H1 (cell line): ENCODE data around the gene ANK2. TPM values are rescaled to one million over a fixed set of nuclear protein-coding genes. Genes with fewer than 3 reads are reported as not detected.
"Not testable (repeated sequence)": the region's sequence is repeated elsewhere in the genome, so short reads cannot be mapped to it uniquely, and the experiment has no call there.

ENCODE experiments used
- CTCF ChIA-PET: fragments of 300-600 bp; sonication (Branson Sonifier 250); formaldehyde crosslinking; loops from one replicate; lab custom pipeline; 2021; ENCODE audit not compliant: partially characterized antibody; lab: Charles Lee
- POLR2A ChIA-PET: fragments of 300-600 bp; sonication (Branson Sonifier 250); formaldehyde crosslinking; loops from one replicate; lab custom pipeline; 2021; ENCODE audit warnings: inconsistent platforms; ENCODE audit not compliant: partially characterized antibody; lab: Charles Lee
- DNase-seq, 2 experiments: peaks; one replicate each; pipeline versions ENCODE4 v3.0.0 to v3.0.0-alpha.2; 2010 to 2022; ENCODE audit warnings: low spot score in 2 of 2, low read depth in 1 of 2, mixed read lengths in 1 of 2
- FAIRE-seq: peaks from 2 replicates; lab custom pipeline; 2011; peaks lifted over from hg19 to GRCh38; lab: Jason Lieb, UNC
- H2AFZ ChIP-seq: 2 replicates; pipeline ENCODE4 v1.8.1; 2012; ENCODE audit warnings: low read length, inconsistent platforms
- H2AK5ac ChIP-seq: 2 replicates; pipeline ENCODE4 v1.6.1; 2013; ENCODE audit warnings: low read depth, low read length
- H2BK120ac ChIP-seq: replicated peaks from 2 replicates; pipeline ENCODE3; 2013; ENCODE audit warnings: low read depth, low read length, inconsistent platforms
- H2BK12ac ChIP-seq: 2 replicates; pipeline ENCODE4 v1.6.1; 2013; ENCODE audit warnings: low read depth, low read length
- H2BK15ac ChIP-seq: 2 replicates; pipeline ENCODE4 v1.6.1; 2013; ENCODE audit warnings: low read length
- H2BK20ac ChIP-seq: 2 replicates; pipeline ENCODE4 v1.6.1; 2013; ENCODE audit warnings: low read length
- H2BK5ac ChIP-seq: 2 replicates; pipeline ENCODE4 v1.6.1; 2013; ENCODE audit warnings: low read depth, low read length
- H3K14ac ChIP-seq: 2 replicates; pipeline ENCODE4 v1.6.1; 2013; ENCODE audit warnings: inconsistent platforms; ENCODE audit not compliant: insufficient read length
- H3K18ac ChIP-seq: 2 replicates; pipeline ENCODE4 v1.6.1; 2013; ENCODE audit warnings: low read length; ENCODE audit errors: extremely low read depth
- H3K23ac ChIP-seq: 2 replicates; pipeline ENCODE4 v1.6.1; 2013; ENCODE audit warnings: inconsistent platforms; ENCODE audit not compliant: insufficient read length
- H3K23me2 ChIP-seq: 2 replicates; pipeline ENCODE4 v1.6.1; 2013; ENCODE audit warnings: low read depth, low read length
- H3K27ac ChIP-seq: 2 replicates; pipeline ENCODE4 v1.6.1; 2011; ENCODE audit warnings: low read depth, low read length, inconsistent platforms
- H3K27me3 ChIP-seq, 4 experiments: replicated peaks in 1 of 4; 1 replicate in 1 of 4; 2 replicates in 3 of 4; pipeline versions ENCODE4 v1.6.1 to v1.8.1; 2011 to 2013; ENCODE audit warnings: low read length in 3 of 4, mild to moderate bottlenecking in 3 of 4, inconsistent platforms in 2 of 4, mixed read lengths in 2 of 4, moderate library complexity in 1 of 4; ENCODE audit not compliant: control insufficient read depth in 3 of 4, insufficient read depth in 3 of 4; ENCODE audit errors: extremely low read depth in 1 of 4
- H3K36me3 ChIP-seq, 4 experiments: 2 replicates each; pipeline versions ENCODE4 v1.6.1 to v1.8.1; 2011 to 2013; ENCODE audit warnings: mild to moderate bottlenecking in 4 of 4, low read length in 3 of 4, moderate library complexity in 2 of 4, control low read depth in 1 of 4, inconsistent platforms in 1 of 4; ENCODE audit not compliant: insufficient read depth in 4 of 4, control insufficient read depth in 2 of 4
- H3K4ac ChIP-seq: replicated peaks from 2 replicates; pipeline ENCODE3; 2013; ENCODE audit warnings: low read length, low read depth, mixed read lengths, inconsistent platforms; ENCODE audit not compliant: insufficient read length
- H3K4me1 ChIP-seq, 4 experiments: replicated peaks in 1 of 4; 1 replicate in 1 of 4; 2 replicates in 3 of 4; pipeline versions ENCODE4 v1.6.1 to v1.8.1; 2011 to 2013; ENCODE audit warnings: low read length in 3 of 4, inconsistent platforms in 2 of 4, mixed read lengths in 1 of 4; ENCODE audit not compliant: insufficient read depth in 4 of 4, control insufficient read depth in 3 of 4
- H3K4me2 ChIP-seq, 2 experiments: 2 replicates each; pipeline versions ENCODE4 v1.6.1 to v1.8.1; 2011 to 2013; ENCODE audit warnings: low read depth in 2 of 2, low read length in 2 of 2, control low read depth in 1 of 2, inconsistent platforms in 1 of 2, mild to moderate bottlenecking in 1 of 2; ENCODE audit not compliant: insufficient read depth in 1 of 2
- H3K4me3 ChIP-seq, 4 experiments: fragments of 200-600, 300-600 bp in 1 of 4; sonication (generic), shearing (Covaris generic), sonication (Bioruptor Twin) in 1 of 4; 2 replicates each; pipeline versions ENCODE4 v1.5.1 to v1.8.1; 2011 to 2016; ENCODE audit warnings: low read length in 4 of 4, low read depth in 3 of 4, control low read depth in 2 of 4, inconsistent platforms in 2 of 4, mild to moderate bottlenecking in 2 of 4, mixed read lengths in 1 of 4, moderate library complexity in 1 of 4; ENCODE audit not compliant: insufficient read depth in 2 of 4; ENCODE audit errors: extremely low read depth in 1 of 4
- H3K56ac ChIP-seq: replicated peaks from 2 replicates; pipeline ENCODE3; 2013; ENCODE audit warnings: low read depth, mild to moderate bottlenecking, mixed read lengths, low read length, inconsistent platforms; ENCODE audit not compliant: insufficient read length
- H3K79me1 ChIP-seq: 2 replicates; pipeline ENCODE4 v1.6.1; 2013; ENCODE audit warnings: low read depth, low read length, control low read depth
- H3K79me2 ChIP-seq, 2 experiments: 2 replicates each; pipeline versions ENCODE4 v1.6.1 to v1.8.1; 2012 to 2013; ENCODE audit warnings: low read length in 2 of 2, mild to moderate bottlenecking in 2 of 2, inconsistent platforms in 1 of 2; ENCODE audit not compliant: insufficient read depth in 2 of 2, control insufficient read depth in 1 of 2
- H3K9ac ChIP-seq, 4 experiments: replicated peaks in 1 of 4; 1 replicate in 1 of 4; 2 replicates in 3 of 4; pipeline versions ENCODE4 v1.6.1 to v1.8.1; 2011 to 2013; ENCODE audit warnings: low read depth in 3 of 4, low read length in 3 of 4, control low read depth in 2 of 4, mild to moderate bottlenecking in 2 of 4, moderate library complexity in 2 of 4, inconsistent platforms in 1 of 4; ENCODE audit errors: extremely low read depth in 1 of 4
- H3K9me3 ChIP-seq, 2 experiments: 2 replicates each; pipeline versions ENCODE4 v1.6.1 to v1.8.1; 2012 to 2013; ENCODE audit warnings: mild to moderate bottlenecking in 2 of 2, moderate library complexity in 2 of 2, control low read depth in 1 of 2, inconsistent platforms in 1 of 2, low read depth in 1 of 2, low read length in 1 of 2, mixed read lengths in 1 of 2; ENCODE audit not compliant: insufficient read depth in 2 of 2
- H4K20me1 ChIP-seq, 2 experiments: replicated peaks in 1 of 2; 2 replicates each; pipeline versions ENCODE3 to v1.8.1; 2011 to 2013; ENCODE audit warnings: inconsistent platforms in 2 of 2, low read length in 2 of 2, mild to moderate bottlenecking in 1 of 2; ENCODE audit not compliant: insufficient read depth in 2 of 2, control insufficient read depth in 1 of 2
- H4K5ac ChIP-seq: 2 replicates; pipeline ENCODE4 v1.6.1; 2013; ENCODE audit warnings: low read length, low read depth, mixed read lengths, inconsistent platforms; ENCODE audit not compliant: insufficient read length
- H4K8ac ChIP-seq: 2 replicates; pipeline ENCODE4 v1.8.0; 2013; ENCODE audit warnings: mild to moderate bottlenecking, moderate library complexity, low read length, inconsistent platforms; ENCODE audit not compliant: insufficient read depth; ENCODE audit errors: extremely low read depth
- H4K91ac ChIP-seq: replicated peaks from 2 replicates; pipeline ENCODE3; 2013; ENCODE audit warnings: low read length, mixed read lengths, inconsistent platforms; ENCODE audit not compliant: insufficient read length
- KDM1A ChIP-seq: fragments of 200-600, 300-600 bp; sonication (generic); IDR thresholded peaks from 2 replicates; pipeline ENCODE4 v1.7.1; 2016; ENCODE audit warnings: mild to moderate bottlenecking, low read length, borderline replicate concordance
- WGBS, 2 experiments: shearing (Covaris generic) in 1 of 2; methylation state at CpG; one replicate each; pipeline versions ENCODE4 v1.1.6 to v1.1.7; 2013 to 2015; ENCODE audit warnings: low lambda C conversion rate in 2 of 2, mixed read lengths in 2 of 2, inconsistent platforms in 1 of 2, low coverage in 1 of 2, missing lambda C conversion rate in 1 of 2; ENCODE audit not compliant: insufficient replicate concordance in 2 of 2, insufficient coverage in 1 of 2, insufficient read length in 1 of 2; ENCODE audit errors: extremely low coverage in 1 of 2, missing lambda C conversion rate in 1 of 2; 5-methylcytosine and 5-hydroxymethylcytosine counted together
- polyA plus RNA-seq, 7 experiments: library from polyadenylated mRNA; depleted of rRNA in 3 of 7; stranded (reverse) in 5 of 7; unstranded in 2 of 7; fragments of >200 nt in 5 of 7; fragments of 200-250 nt in 2 of 7; gene quantifications; 1 replicate in 5 of 7; 2 replicates in 1 of 7; 4 replicates in 1 of 7; pipeline versions ENCODE4 v1.2.1 to v1.2.3, GENCODE V29; 2011 to 2013; ENCODE audit warnings: missing spikeins in 2 of 7, mixed read lengths in 2 of 7
- total RNA-seq: library from RNA; stranded (reverse); fragmentation: NEBNext Ultra II Directional; extraction: Animal tissue kit (Norgen Biotek cat#: 25700); gene quantifications from 2 replicates; pipeline ENCODE4 v1.2.1, GENCODE V29; 2021

ANK2 gene
- total and polyA plus RNA-seq, 2 of the 8 experiments (the other 6 are each of a cell fraction or from before 2014, with no cell fraction given): 14.2 to 35.1 TPM

GRCh38 chr4:113068771-113069170, 19.3 kb downstream of the ANK2 start:
- CTCF ChIA-PET, H3K36me3 ChIP-seq, H3K4ac ChIP-seq, H3K4me3 ChIP-seq, H3K79me1 ChIP-seq, H3K9ac ChIP-seq, H4K91ac ChIP-seq, H3K4me2 ChIP-seq, H2AFZ ChIP-seq, H3K56ac ChIP-seq, H2AK5ac ChIP-seq, H2BK15ac ChIP-seq, H2BK12ac ChIP-seq, H3K23me2 ChIP-seq, H3K23ac ChIP-seq, H3K27ac ChIP-seq, POLR2A ChIA-PET, H3K18ac ChIP-seq, H2BK20ac ChIP-seq, H4K5ac ChIP-seq, FAIRE-seq, H3K14ac ChIP-seq, H3K27me3 ChIP-seq, H3K9me3 ChIP-seq, H4K20me1 ChIP-seq, H4K8ac ChIP-seq, H3K79me2 ChIP-seq, H2BK120ac ChIP-seq, H2BK5ac ChIP-seq, DNase-seq: not testable (repeated sequence)
- peaks cover 1 to 12% (median 10%) of the 10 kb centered on the region in 4 experiments; a peak in 5 of 7 replicates for H3K4me1 ChIP-seq
- 86% methylated on average over 3 of the region's 3 CpGs; no CpG with 5 or more reads in 1 of the 2 experiments for WGBS, 2 experiments
- TF ChIP-seq KDM1A: peak; percentile 72; the same call in 1 of the 2 replicates
